GM12878 (cell line): Measurements from ENCODE around the gene MDC1. TPM values are rescaled to one million over a fixed set of nuclear protein-coding genes. Genes with fewer than 3 reads are reported as not detected.
"Not testable (repeated sequence)": the region's sequence is repeated elsewhere in the genome, so short reads cannot be mapped to it uniquely, and the experiment has no call there.

Source experiments
- ATAC-seq: fragments of 200-7000 bp; cut with Tn5 transposase; 3 replicates; pipeline ENCODE4 v1.9.1; 2020; ENCODE audit warnings: mild to moderate bottlenecking, moderate library complexity
- BruUV-seq: library from RNA; stranded (reverse); fragments of 400-500 nt; replicated peaks from 2 replicates; lab custom pipeline; 2021; lab: Mats Ljungman, UMichigan
- CTCF ChIA-PET: fragments of 300-600 bp; sonication (Branson Sonifier 250); formaldehyde crosslinking; extraction: SDS; loops from one replicate; lab custom pipeline; 2021; ENCODE audit warnings: inconsistent platforms; lab: Yijun Ruan, JAX
- POLR2A ChIA-PET: fragments of 350-600 bp; formaldehyde crosslinking; extraction: SDS; loops from one replicate; lab custom pipeline; 2021; ENCODE audit warnings: inconsistent platforms; lab: Charles Lee
- RAD21 ChIA-PET: fragments of 300-600 bp; sonication (Branson Sonifier 250); formaldehyde crosslinking; loops from one replicate; lab custom pipeline; 2023; ENCODE audit warnings: antibody characterized with exemption; ENCODE audit not compliant: unreplicated experiment; lab: Charles Lee
- SMC1A ChIA-PET: fragments of 300-600 bp; sonication (Branson Sonifier 250); formaldehyde crosslinking; loops from one replicate; lab custom pipeline; 2023; ENCODE audit not compliant: unreplicated experiment, uncharacterized antibody; lab: Charles Lee
- DNase-seq: peaks from one replicate; pipeline ENCODE4 v3.0.0-alpha.2; 2011; ENCODE audit warnings: low read depth, low spot score
- FAIRE-seq: peaks from 3 replicates; lab custom pipeline; 2011; peaks lifted over from hg19 to GRCh38; lab: Jason Lieb, UNC
- H2AFZ ChIP-seq: 2 replicates; pipeline ENCODE4 v1.6.0; 2011; ENCODE audit warnings: low read depth, low read length, control low read depth; ENCODE audit not compliant: control insufficient read depth
- H3K27ac ChIP-seq: 2 replicates; pipeline ENCODE4 v1.5.1; 2011; ENCODE audit warnings: control low read depth; ENCODE audit not compliant: control insufficient read depth, insufficient read depth
- H3K27me3 ChIP-seq, 2 experiments: replicated peaks in 1 of 2; 2 replicates each; pipeline versions ENCODE4 v1.6.0 to v1.6.1; 2011; ENCODE audit warnings: low read length in 1 of 2; ENCODE audit not compliant: control insufficient read depth in 2 of 2, insufficient read depth in 2 of 2
- H3K36me3 ChIP-seq, 2 experiments: 2 replicates each; pipeline ENCODE4 v1.5.1; 2011; ENCODE audit warnings: low read length in 1 of 2; ENCODE audit not compliant: control insufficient read depth in 2 of 2, insufficient read depth in 2 of 2
- H3K4me1 ChIP-seq: 2 replicates; pipeline ENCODE4 v1.6.1; 2011; ENCODE audit warnings: mild to moderate bottlenecking, low read length, moderate library complexity, mixed read lengths; ENCODE audit not compliant: control insufficient read depth, insufficient read depth
- H3K4me2 ChIP-seq: 2 replicates; pipeline ENCODE4 v1.6.0; 2011; ENCODE audit warnings: control low read depth; ENCODE audit not compliant: control insufficient read depth, insufficient read depth
- H3K4me3 ChIP-seq: fragments of 200-600 bp; sonication (generic); 2 replicates; pipeline ENCODE4 v1.5.1; 2016
- H3K79me2 ChIP-seq: 2 replicates; pipeline ENCODE4 v1.6.0; 2011; ENCODE audit warnings: low read length; ENCODE audit not compliant: control insufficient read depth, insufficient read depth
- H3K9ac ChIP-seq: 2 replicates; pipeline ENCODE4 v1.8.0; 2011; ENCODE audit warnings: low read length, control low read depth, mixed read lengths; ENCODE audit not compliant: control insufficient read depth, insufficient read depth
- H3K9me3 ChIP-seq: replicated peaks from 3 replicates; pipeline ENCODE4 v1.5.1; 2011; ENCODE audit warnings: mild to moderate bottlenecking, low read length; ENCODE audit not compliant: control insufficient read depth, insufficient read depth
- H4K20me1 ChIP-seq: 2 replicates; pipeline ENCODE4 v1.6.0; 2011; ENCODE audit not compliant: control insufficient read depth, insufficient read depth
- IKZF2 ChIP-seq, 2 experiments: fragments of 450-650 bp; IDR thresholded peaks; 2 replicates each; pipeline ENCODE4 v1.6.1; 2017; ENCODE audit warnings: mild to moderate bottlenecking in 2 of 2, moderate library complexity in 2 of 2
- MLLT1 ChIP-seq: fragments of 450-650 bp; IDR thresholded peaks from 2 replicates; pipeline ENCODE4 v1.6.1; 2016; ENCODE audit warnings: mild to moderate bottlenecking
- PAX8 ChIP-seq: fragments of 450-650 bp; IDR thresholded peaks from 2 replicates; pipeline ENCODE4 v1.6.1; 2017; ENCODE audit warnings: mild to moderate bottlenecking, moderate library complexity
- ZBTB33 ChIP-seq: fragments of 450-650 bp; IDR thresholded peaks from 2 replicates; pipeline ENCODE4 v1.6.1; 2017; ENCODE audit warnings: mild to moderate bottlenecking
- ZNF217 ChIP-seq: fragments of 450-650 bp; IDR thresholded peaks from 2 replicates; pipeline ENCODE4 v1.6.1; 2017; ENCODE audit warnings: antibody characterized with exemption, mild to moderate bottlenecking
- WGBS: methylation state at CpG from one replicate; pipeline ENCODE4 v1.1.6; 2016; ENCODE audit warnings: low lambda C conversion rate; ENCODE audit not compliant: insufficient replicate concordance, insufficient coverage; ENCODE audit errors: missing lambda C conversion rate; 5-methylcytosine and 5-hydroxymethylcytosine counted together
- in situ Hi-C: fragments of 300-500 bp; cut with MboI; formaldehyde crosslinking; loops from 9 replicates; pipeline ENCODE4 v1.14.3; 2018; ENCODE audit warnings: mixed read lengths
- intact Hi-C: fragments of 100-400 bp; cut with micrococcal nuclease; formaldehyde crosslinking; loops from one replicate; pipeline ENCODE4 v1.14.2; 2022; ENCODE audit not compliant: unreplicated experiment
- polyA plus RNA-seq, 11 experiments: library from polyadenylated mRNA; depleted of rRNA in 4 of 11; unstranded in 6 of 11; stranded (reverse) in 5 of 11; fragments of >200 nt; fragmentation: Nextera tagmentation in 4 of 11; fragmentation: Illumina TruSeq in 1 of 11; extraction: Ambion mirVana in 4 of 11; extraction: Trizol in 1 of 11; gene quantifications; 1 replicate in 1 of 11; 2 replicates in 10 of 11; pipeline versions ENCODE4 v1.2.1 to v1.2.3, GENCODE V29; 2011 to 2016; ENCODE audit warnings: inconsistent platforms in 2 of 11, missing spikeins in 2 of 11, low read depth in 1 of 11
- total RNA-seq, 4 experiments: library from RNA; depleted of rRNA in 3 of 4; stranded (reverse); fragments of >200 nt in 3 of 4; fragmentation: Illumina TruSeq in 1 of 4; extraction: Trizol in 1 of 4; gene quantifications; 2 replicates each; pipeline versions ENCODE4 v1.2.1 to v1.2.3, GENCODE V29; 2013 to 2021

MDC1 gene
- total and polyA plus RNA-seq, 10 of the 15 experiments (the other 5 are each of a cell fraction or from before 2014, with no cell fraction given) = 5.1 to 62.5 (median 22.4) TPM

DNA sequence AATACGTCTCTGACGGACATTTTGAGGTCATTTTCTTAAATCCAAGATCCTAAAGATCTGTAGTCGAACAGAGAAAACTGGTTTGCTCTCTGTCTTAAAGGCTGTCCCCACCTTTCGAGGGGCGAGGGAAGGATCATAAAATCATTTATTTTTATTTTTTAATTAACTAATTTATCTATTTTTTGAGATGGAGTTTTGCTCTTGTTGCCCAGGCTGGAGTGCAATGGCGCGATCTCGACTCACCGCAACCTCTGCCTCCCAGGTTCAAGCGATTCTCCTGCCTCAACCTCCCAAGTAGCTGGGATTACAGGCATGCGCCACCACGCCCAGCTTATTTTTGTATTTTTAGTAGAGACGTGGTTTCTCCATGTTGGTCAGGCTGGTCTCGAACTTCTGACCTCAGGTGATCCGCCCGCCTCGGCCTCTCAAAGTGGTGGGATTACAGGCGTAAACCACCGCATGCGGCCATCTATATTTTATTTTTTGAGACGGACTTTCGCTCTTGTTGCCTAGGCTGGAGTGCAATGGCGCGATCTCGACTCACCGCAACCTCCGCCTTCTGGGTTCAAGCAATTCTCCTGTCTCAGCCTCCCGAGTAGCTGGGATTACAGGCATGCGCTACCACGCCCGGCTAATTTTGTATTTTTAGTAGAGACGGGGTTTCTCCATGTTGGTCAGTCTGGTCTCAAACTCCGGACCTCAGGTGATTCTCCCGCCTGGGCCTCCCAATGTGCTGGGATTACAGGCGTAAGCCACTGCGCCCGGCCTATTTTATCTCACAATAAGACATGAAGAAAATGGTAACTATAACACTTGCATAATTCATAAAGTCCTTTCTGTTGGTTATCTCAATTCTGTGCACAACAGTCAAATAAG, 1.0 kb upstream of the MDC1 start:
- ChIA-PET CTCF (interaction anchor here (0.8 to 22.7 kb wide), 7 partner anchors 10 to 236 kb away, joined by 3 to 487 read pairs (median 4); partner anchors contain the start of gene NRM), RAD21 (interaction anchor here (1.1 to 11.2 kb wide), 6 partner anchors 18 to 369 kb away, joined by 3 to 209 read pairs (median 9); partner anchors contain the start of genes DHX16 and NRM), POLR2A (interaction anchor here (0.9 to 11.6 kb wide), 13 partner anchors 11 to 165 kb away, joined by 3 to 200 read pairs (median 6); partner anchors contain the start of genes FLOT1 and NRM), SMC1A (interaction anchor here (0.7 to 17.7 kb wide), 5 partner anchors 19 to 209 kb away, joined by 3 to 265 read pairs (median 3); partner anchors contain the start of gene NRM)
- not testable (repeated sequence) for H3K9me3 ChIP-seq, DNase-seq, ATAC-seq, H3K27me3 ChIP-seq, FAIRE-seq, H4K20me1 ChIP-seq, H3K4me1 ChIP-seq, BruUV-seq
- in situ Hi-C loops = loop anchor here (5.0 kb wide), 2 partner anchors 36 to 101 kb away; partner anchors contain the start of genes MRPS18B and PPP1R10
- H3K9ac ChIP-seq = peak overlapping the region; percentile 62
- H3K36me3 ChIP-seq = peaks cover 3 to 14% of the 10 kb centered on the region in 2 experiments; a peak in 3 of 4 replicates
- H3K27ac ChIP-seq = peak overlapping the region; percentile 92
- H3K4me3 ChIP-seq = peak overlapping the region; percentile 83
- intact Hi-C loops = loop anchor here (1.0 kb wide), 3 partner anchors 31 to 101 kb away; partner anchors contain the start of genes MRPS18B and PPP1R10
- TF ChIP-seq PAX8 (0 out of 2 replicates have a peak, but pooled peaks have one; percentile 88), ZBTB33 (peak; percentile 76; the same call in 1 of the 2 replicates), ZNF217 (peak; percentile 56; the same call in 1 of the 2 replicates), IKZF2 (IDR thresholded peaks at IDR 0.05) (peak in 1 of 2 experiments; percentile 44; a peak in 1 of 4 replicates), MLLT1 (peak; percentile 97)
- peak overlapping the region; percentile 38 for H3K4me2 ChIP-seq
- peak overlapping the region; percentile 66 for H2AFZ ChIP-seq
- 21% methylated on average over 37 of the region's 37 CpGs for WGBS
- H3K79me2 ChIP-seq = peaks cover 65% of the 10 kb centered on the region
